HG03575 (cell line): Measurements from ENCODE around the gene GRK3.
"Not testable (repeated sequence)": the region's sequence is repeated elsewhere in the genome, so short reads cannot be mapped to it uniquely, and the experiment has no call there.

Experiments
- ATAC-seq: cut with Tn5 transposase; IDR thresholded peaks from one replicate; pipeline ENCODE4 v1.9.1; 2021; ENCODE audit not compliant: unreplicated experiment, insufficient number of reproducible peaks, low FRiP score; ENCODE audit errors: extremely low read depth

GRK3 gene

DNA sequence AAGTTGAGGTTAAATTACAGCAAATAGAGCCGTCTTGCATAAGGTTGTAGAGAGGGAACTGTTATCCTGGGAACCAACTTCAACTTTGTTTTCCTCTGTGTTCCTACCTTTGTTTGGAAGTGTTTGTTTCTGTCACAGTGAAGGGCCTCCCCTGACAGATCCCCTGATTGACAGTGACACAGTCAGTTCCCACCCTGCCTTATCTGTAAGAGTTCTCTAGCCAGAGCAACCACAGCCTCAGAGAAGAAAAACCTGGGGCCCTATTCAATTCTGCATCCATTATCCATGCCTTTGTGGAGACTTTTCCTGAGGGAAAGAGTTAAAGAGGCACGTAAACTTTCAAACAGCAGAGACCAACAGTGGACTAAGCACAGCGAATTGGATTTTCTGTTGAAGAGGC lies 48.7 kb downstream of the GRK3 start:
- not testable (repeated sequence) for ATAC-seq

DNA sequence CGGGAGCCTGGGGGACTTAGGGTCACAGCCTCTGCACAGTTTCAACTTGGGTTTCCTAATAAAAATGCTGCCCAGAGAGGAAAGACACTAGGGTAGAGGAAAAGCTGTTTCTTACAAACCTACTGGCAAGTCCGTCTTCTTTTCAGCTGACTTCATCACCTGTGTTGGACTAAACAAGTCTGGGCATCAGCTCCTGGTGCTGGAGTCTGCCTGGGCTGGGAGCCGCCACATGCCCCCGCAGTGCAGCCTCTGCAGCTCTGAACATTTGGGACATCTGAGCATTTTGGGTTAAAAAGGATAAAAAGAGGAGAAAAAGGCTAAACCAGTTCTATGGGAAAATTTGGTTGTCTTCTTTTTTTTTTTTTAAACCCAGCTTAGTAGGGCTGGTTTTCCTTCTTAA lies 49.1 kb downstream of the GRK3 start:
- ATAC-seq: not testable (repeated sequence)

DNA sequence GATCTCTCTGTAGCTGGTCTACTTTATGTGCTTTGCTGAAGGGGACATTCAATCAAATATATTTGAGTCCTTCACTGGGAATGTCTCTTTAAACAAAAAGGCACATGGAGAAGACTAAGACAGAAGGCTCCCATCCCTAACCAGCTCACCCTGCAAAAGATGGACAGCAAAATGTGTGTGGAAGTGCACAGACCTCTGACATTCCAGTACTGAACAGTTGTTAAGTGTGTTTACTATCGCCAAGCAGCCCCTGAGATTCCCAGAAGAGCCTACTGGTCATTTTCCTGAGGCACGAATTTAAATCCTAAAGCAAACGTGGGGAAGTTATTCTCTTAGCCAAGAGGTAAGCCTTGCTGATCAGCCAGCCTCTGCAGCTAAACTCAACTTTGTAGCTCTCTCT lies 50.3 kb downstream of the GRK3 start:
- not testable (repeated sequence) for ATAC-seq

DNA sequence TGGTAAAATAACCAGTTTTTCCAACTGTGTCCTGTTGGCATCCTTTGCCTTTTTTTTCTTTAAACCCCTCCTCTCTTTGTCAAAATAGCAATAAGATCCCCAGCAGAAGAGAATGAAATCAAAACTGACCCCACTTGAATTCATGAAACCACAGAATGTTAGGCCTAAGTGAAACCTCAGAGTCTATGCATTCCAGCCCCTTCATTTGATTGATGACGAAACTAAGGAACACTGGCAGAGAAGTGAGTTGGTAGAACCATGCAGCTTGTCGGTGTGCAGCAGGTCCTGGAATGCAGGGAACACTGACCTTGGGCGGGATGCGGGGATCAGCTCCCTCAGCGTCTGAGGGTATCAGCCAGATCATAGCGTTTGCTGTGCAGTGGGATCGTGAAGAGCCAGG lies 57.5 kb downstream of the GRK3 start:
- ATAC-seq: no peak

DNA sequence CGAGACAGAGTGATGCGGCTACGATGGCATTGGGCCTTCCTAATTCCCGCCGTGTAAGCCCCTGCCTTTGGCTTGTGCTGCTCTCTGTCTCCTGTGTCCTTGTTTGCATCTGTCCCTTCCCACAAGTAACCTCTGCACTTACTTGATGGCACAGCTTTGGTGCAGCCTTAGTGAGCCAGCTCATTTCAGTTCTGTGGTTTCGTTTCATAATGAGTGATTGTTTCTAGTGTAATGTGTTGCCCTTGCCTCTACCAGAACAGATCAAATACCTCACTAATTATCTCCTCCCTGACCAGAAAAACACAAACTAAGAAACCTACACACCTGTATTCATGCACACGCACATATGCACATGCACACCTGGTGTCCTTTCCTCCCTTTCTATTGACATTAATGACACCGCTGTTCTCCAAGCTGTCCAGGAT lies 58.8 kb downstream of the GRK3 start:
- no peak for ATAC-seq

DNA sequence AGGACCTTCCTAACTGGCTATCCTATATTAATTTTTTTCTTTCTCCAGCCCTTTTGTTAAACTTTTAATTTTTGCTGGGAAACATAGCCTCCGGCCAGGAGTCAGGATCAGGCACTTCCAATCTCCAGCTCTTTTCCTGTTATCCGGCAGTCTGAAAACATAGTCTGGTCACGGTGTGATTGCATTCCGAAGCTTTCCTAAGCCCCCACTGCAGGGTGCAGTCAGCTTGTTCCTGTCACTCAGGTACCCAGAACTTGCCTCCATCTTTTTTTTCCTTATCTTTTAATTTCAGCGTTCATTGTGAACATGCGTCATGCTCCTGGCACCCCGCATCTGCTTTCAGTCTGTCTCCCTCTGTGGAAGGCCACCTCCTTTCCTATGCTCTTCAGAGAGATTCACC lies 59.4 kb downstream of the GRK3 start:
- no peak for ATAC-seq

DNA sequence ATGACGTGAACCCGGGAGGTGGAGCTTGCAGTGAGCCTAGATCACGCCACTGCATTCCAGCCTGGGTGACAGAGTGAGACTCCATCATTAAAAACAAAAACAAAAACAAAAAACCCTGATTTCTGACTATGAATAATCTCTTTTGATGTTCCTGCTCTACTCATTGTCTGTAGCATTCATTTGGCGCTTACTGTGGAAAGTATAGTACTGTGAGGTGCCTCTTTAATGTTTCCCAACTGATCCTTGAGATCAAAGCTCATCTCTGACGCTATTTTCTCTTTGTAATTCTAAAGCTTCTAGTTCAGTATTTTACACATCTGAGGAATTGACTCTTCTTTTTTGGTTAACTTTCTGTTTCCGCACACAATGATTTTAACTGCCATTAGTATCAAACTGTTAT lies 60.0 kb downstream of the GRK3 start:
- no peak for ATAC-seq

DNA sequence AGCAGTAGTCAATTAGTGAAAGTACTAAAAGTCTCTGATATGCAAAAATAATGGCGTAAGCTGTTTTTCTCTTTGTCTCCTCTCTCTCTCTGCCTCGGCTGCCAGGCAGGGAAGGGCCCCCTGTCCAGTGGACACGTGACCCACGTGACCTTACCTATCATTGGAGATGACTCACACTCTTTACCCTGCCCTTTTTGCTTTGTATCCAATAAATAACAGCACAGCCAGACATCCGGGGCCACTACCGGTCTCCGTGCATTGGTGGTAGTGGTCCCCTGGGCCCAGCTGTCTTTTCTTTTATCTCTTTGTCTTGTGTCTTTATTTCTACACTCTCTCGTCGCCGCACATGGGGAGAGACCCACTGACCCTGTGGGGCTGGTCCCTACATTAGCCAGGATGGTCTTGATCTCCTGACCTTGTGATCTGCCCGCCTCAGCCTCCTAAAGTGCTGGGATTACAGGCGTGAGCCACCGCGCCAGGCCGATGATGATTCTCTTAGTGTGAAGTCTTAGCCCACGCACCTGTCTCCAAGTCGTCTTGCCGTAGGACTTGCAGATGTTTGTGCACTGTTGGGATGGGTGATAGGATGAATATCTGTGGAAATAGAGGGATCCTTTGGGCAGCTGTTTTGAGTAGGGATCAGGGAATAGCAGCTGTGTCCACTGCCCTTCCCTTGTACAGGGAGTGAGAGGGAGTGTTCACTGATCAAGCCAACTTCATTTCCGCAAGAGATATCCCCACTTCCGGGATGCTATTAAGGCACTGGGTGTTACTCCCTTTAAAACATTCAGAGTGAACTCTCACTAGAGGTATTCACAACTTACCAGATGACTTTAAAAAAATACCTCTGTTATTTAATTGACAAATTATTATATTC lies 61.5 kb downstream of the GRK3 start:
- ATAC-seq: not testable (repeated sequence)

DNA sequence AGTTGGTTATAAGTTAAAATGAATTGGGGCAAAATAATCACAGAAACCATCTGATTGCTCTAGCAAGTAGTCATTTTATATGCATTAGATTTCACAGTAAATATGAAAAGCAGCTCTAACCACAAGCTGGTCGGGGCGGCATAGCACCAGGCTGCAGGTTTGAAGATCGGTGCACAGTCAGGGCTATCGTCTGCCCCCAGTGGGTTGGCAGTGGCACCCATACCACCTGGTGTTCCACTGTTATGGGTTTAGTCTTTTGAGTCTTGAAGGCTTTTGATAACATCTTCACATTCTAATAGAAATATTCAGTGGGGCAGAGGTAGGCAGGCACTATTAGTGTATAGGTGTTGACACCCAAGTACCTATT lies 62.1 kb downstream of the GRK3 start:
- ATAC-seq: no peak

DNA sequence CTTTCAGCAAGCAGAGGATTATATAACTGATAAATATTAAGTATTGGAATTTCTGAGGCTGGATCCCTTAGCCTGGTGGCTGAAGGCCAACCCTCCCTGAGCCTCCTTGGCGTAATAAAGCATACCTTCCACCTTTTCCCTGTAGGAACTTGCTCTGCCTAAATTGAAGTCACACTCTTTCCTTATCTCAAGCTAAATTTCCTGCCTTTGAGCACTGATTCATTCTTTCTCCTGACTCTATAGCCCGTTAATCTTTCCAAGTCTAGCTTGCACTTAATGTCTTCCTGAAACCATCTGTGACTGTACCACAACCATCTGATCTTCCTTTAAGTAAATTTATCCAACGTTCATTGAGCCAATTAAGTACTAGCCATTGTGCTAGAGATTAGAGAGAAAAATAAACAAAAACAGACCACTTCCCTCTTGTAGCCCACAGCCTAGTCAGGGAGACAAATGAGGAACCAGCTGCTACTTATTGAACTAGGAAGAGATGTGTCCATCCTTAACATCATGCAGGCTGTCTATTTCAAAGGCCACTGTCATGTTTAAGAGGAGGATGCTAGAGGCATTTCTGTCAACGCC lies 62.9 kb downstream of the GRK3 start:
- ATAC-seq: no peak

DNA sequence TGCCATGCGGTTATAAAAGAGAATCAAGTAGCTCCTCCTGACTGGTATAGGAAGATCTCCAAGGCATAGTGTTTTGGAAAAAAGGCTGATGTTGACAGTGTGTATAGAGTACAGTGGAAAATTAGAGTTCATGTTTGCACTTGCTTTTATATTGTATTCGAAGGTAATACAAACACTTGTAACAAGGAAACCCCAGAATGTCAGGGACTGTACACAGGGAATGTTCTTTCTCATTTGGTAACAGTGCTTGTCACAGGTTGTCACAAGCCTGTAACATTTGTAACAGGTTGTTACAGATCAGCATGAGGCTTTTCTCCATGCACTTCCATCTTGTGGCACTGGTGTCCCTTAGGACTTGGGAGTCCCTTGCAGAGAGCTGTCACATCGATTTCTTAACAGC lies 64.0 kb downstream of the GRK3 start:
- ATAC-seq: no peak

DNA sequence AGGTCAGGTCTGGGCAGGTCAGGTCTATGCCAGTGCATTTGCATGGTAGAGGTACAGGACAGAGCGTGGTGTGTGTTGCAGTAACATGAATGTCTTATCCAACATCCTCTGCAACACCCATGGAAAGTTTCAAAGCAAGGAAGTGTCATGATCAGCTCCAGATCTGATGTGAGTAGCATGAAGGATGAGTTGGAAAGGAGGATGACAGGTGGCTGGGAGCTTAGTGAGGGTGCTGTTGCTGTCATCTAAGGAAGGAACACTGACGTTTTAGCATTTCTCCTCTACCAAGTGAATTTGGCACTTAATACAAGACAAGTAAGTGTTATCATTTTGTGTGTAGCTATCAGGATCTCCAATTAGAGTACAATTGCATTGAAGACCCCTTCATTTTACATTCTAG lies 65.1 kb downstream of the GRK3 start:
- ATAC-seq: no peak

DNA sequence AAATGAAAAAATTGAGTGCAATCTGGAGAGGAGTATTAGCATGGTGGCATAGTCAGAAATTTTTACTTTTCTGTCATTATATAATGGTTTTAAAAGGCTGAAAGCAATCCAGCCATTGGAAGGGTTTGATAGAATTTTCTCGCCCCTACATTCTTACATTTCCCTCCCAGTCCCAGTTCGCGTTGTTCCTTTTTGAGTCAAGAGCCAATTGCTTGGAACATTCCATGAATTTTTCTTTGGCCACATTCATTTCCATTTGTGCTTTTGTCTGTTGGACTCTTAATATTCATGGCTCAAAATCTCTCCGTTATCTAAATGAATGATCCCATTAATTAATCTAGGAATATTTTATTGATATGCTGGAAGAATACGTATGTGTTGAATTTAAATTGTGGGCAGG lies 66.0 kb downstream of the GRK3 start:
- no peak for ATAC-seq

DNA sequence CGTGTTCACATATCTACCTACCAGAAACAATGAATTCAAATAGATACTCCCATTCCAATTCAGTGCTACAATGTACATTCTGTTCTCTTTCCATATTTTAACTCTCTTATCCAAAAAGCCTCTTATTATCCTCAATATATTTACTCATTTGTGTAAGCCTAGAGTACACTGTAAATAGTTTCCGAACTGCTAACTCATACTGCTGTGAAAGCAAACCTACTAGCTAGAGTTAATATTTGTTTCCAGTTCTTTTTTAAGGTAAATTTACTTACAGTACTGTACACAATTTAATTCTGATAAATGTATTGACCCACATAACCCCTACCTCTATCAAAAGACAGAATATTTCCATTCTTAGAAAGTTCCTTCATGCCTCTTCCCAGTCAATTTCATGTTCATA lies 71.8 kb downstream of the GRK3 start:
- no peak for ATAC-seq

DNA sequence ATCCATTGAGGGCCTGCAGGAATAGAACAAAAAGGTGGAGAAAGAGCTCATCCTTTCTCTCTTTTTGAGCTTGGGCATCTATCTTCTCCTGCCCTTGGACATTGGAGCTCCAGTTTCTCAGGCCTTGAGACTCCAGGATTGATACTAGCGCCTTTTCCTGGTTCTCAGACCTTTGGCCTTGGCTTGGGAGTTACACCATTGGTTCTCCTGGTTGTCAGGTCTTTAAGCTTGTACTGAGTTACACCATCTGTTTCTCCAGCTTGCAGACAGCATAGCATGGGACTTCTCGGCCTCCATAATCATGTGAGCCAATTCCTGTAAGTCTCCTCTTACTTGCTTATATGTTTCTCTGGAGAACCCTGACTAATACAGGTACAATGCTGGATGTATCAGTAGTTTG lies 72.6 kb downstream of the GRK3 start:
- no peak for ATAC-seq

DNA sequence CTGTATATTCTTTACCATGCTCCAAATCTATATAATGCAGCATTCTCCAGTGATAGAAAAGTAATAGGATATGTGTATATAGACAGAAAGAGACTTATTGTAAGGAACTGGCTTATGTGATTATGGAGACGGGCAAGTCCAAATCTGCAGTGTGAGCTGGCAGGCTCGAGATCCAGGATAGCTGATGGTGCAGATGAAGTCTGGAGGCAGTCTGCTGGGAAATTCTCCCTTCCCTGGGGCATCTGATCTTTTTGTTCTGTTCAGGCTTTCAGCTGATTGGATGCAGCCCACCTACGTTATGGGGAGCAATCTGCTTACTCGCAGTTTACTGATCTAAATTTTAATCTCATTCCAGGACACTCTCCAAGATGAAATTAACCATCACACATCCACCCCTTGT lies 73.2 kb downstream of the GRK3 start:
- ATAC-seq: no peak

DNA sequence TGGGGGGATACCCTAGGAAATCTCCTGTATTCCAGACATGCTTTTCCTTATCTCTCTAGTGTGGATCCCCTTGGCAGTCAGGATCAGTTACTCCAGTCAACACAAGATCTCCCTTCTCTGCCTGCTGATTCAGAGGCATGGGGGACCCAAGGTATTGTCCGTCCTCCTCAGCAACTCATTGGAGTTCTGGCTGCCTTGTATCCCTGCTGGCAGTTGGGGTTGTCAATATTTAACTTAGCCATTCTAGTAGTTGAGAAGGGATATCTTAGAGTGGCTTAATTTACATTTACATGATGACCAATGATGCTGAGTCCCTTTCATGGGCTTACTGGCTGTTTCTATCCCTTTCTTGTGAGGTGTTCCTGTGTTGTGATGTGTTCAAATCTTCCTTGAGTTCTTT lies 74.2 kb downstream of the GRK3 start:
- no peak for ATAC-seq

DNA sequence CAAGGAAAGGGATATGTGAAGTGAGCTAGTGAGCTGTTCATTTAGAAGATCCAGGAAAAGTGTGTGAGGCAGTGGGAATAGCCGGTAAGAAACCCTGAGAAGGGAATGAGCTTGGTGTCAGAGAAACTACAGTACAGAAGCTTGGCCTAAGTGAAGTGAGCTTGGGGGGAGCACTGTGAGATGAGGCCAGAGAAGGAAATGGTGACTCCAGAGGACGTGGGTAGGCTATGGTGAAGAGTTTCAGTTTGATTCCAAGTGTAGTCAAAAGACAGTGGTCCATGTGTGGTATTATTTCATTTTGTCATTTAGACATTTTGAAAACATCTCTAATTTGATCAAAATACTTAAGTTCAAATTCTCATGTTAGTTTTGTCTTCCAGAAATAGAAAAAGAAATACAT lies 77.2 kb downstream of the GRK3 start:
- ATAC-seq: no peak

DNA sequence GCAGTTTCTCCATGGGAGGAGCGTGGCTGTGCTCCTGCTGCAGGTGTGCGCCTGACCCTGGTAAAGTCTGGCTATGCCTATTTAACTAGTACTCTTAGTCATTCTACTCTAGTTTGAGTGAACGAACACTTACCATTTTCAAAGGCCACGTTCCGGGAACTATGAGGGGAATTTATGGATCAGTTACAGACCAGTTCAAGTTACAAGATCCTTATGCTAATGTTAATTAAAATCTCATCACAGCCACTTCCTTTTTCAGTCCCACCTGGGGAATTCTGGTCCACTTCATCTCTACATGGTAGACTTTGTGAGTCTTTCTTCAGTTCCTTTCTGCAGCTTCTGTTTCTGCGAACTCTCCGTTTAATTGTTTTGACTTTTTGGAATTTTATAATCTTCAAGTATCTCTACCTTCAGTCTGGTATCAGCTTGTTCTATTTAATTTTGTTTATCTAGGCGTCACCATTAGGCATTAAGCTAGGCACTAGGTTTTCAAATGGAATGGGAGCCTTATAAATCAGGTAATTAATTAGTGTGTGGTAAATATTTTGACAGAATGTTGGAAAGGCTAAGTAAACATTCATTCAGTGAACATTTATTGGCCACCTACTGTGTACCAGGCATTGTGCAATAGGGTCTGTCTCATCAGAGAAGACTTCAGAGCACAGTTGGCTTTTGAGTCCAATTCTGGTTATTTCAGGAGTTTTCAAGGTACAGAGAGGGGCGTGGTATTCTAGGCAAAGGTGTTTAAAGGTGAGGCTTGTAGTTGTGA lies 78.9 kb downstream of the GRK3 start:
- no peak for ATAC-seq

DNA sequence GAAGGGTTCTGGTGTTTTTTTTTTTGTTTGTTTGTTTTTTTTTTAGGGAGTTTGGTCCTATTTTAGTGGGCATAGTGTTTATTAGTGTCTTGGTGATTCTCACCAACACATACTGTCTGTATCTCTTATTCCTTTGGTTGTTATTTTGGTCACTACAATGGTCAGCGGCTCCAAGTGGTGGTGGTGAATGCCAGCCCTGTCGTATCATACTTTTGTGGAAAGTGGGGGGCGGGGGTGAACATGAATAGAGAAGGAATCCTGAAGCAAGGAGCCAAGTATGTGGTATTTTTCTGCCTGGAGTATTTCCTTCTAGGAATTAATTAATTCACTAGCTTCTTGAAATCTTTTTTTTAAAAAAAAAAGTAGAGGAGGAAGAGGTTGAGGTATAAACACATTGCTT lies 79.6 kb downstream of the GRK3 start:
- no peak for ATAC-seq
